ENCODE measurements around the gene DHDH. TPM values are rescaled to one million over a fixed set of nuclear protein-coding genes. Genes with fewer than 3 reads are reported as not detected.

DHDH gene
- total and polyA plus RNA-seq, 2 experiments from 2014 or later: 0.69 to 4.7 TPM

GRCh38 chr19:48975947-48976847, 42.7 kb downstream of the DHDH start:
- peaks cover 4% of the 10 kb centered on the region; the same call in 1 of the 2 replicates for H3K36me3 ChIP-seq (ENCODE audit: insufficient read depth)
- Mint-ChIP-seq H3K9me3 (no peaks in the 10 kb centered on the region), H3K27ac (peak overlapping the region; percentile 44; the same call in 1 of the 2 replicates), H3K36me3 (ENCODE audit: low read depth) (peaks cover 32% of the 10 kb centered on the region), H3K4me3 (no peak overlapping the region), H3K27me3 (ENCODE audit: insufficient read depth, low read depth, poor library complexity) (peaks cover 7% of the 10 kb centered on the region), H3K4me1 (no peaks in the 10 kb centered on the region; the same call in 2 of the 3 replicates)
- no peak overlapping the region for H2AFZ ChIP-seq
- no peak overlapping the region for H3K4me3 ChIP-seq
- H3K4me2 ChIP-seq: no peak overlapping the region
- H3K27me3 ChIP-seq (ENCODE audit: insufficient read depth): no peaks in the 10 kb centered on the region
- DNase-seq (ENCODE audit: low spot score): peak; percentile 93
- H3K79me2 ChIP-seq (replicated peaks; ENCODE audit: insufficient read depth): no peaks in the 10 kb centered on the region
- H3K9me2 ChIP-seq (ENCODE audit: insufficient read depth): no peaks in the 10 kb centered on the region
- no peak overlapping the region for H3K27ac ChIP-seq (ENCODE audit: low read depth)
- H4K20me1 ChIP-seq (replicated peaks; ENCODE audit: insufficient read depth): 0 out of 2 replicates have a peak, but pooled peaks cover 4% of the 10 kb centered on the region
- peak; percentile 94 for ATAC-seq
- peaks cover 5% of the 10 kb centered on the region; the same call in 1 of the 2 replicates for H3F3A ChIP-seq (replicated peaks; ENCODE audit: low read depth)
- H3K4me1 ChIP-seq (ENCODE audit: insufficient read depth): no peaks in the 10 kb centered on the region
- TF ChIP-seq ZNF331 (CRISPR knock-in tag; IDR thresholded peaks at IDR 0.05; ENCODE audit: low read depth): no peak
- TF ChIP-seq CREB1 (CRISPR knock-in tag; IDR thresholded peaks at IDR 0.05; ENCODE audit: low read depth): peak; percentile 89
- TF ChIP-seq ETS1 (IDR thresholded peaks at IDR 0.05): peak; percentile 99

GRCh38 chr19:48977061-48977460, 43.6 kb downstream of the DHDH start:
- Histone ChIP-seq H3K4me3 (no peak overlapping the region), H3F3A (replicated peaks; ENCODE audit: low read depth) (0 out of 2 replicates have a peak, but pooled peaks cover 2% of the 10 kb centered on the region), H3K27me3 (ENCODE audit: insufficient read depth) (no peaks in the 10 kb centered on the region), H2AFZ (no peak overlapping the region), H3K4me1 (ENCODE audit: insufficient read depth) (no peaks in the 10 kb centered on the region), H3K79me2 (replicated peaks; ENCODE audit: insufficient read depth) (no peaks in the 10 kb centered on the region), H3K4me2 (no peak overlapping the region), H4K20me1 (replicated peaks; ENCODE audit: insufficient read depth) (no peaks in the 10 kb centered on the region), H3K36me3 (ENCODE audit: insufficient read depth) (peaks cover 4% of the 10 kb centered on the region; the same call in 1 of the 2 replicates), H3K9me2 (ENCODE audit: insufficient read depth) (no peaks in the 10 kb centered on the region), H3K27ac (ENCODE audit: low read depth) (no peak overlapping the region)
- H3K9me3 Mint-ChIP-seq: no peaks in the 10 kb centered on the region
- ATAC-seq: no peak
- H3K4me3 Mint-ChIP-seq: no peak overlapping the region
- no peak for DNase-seq (ENCODE audit: low spot score)
- peaks cover 7% of the 10 kb centered on the region for H3K27me3 Mint-ChIP-seq (ENCODE audit: insufficient read depth, low read depth, poor library complexity)
- H3K36me3 Mint-ChIP-seq (ENCODE audit: low read depth): peaks cover 41% of the 10 kb centered on the region
- H3K4me1 Mint-ChIP-seq: no peaks in the 10 kb centered on the region
- H3K27ac Mint-ChIP-seq: no peak overlapping the region
- TF ChIP-seq CTCF (conservative IDR thresholded peaks at IDR 0.05; ENCODE audit: low read depth in 2 of 2) (no peak), ZNF462 (CRISPR knock-in tag; IDR thresholded peaks at IDR 0.05) (no peak), EZH2phosphoT487 (IDR thresholded peaks at IDR 0.05; ENCODE audit: unreplicated experiment) (no peak), JUNB (IDR thresholded peaks at IDR 0.05; ENCODE audit: unreplicated experiment) (no peak)

Data from GM23338 (cell line).